Cardiac fibroblast (primary cell): ENCODE results near the gene NUDT14.

Experiments
- DNase-seq, 2 donors: peaks; one replicate each; pipeline versions ENCODE4 v3.0.0 to v3.0.0-alpha.2; 2010; ENCODE audit warnings: low read depth in 2 of 2
- H3K4me3 ChIP-seq, 2 donors: replicated peaks in 1 of 2; 1 replicate in 1 of 2; 2 replicates in 1 of 2; pipeline ENCODE4 v1.5.1; 2011; ENCODE audit warnings: low read depth in 2 of 2, low read length in 2 of 2, mild to moderate bottlenecking in 2 of 2, moderate library complexity in 1 of 2
- TF ChIP-seq, protein P1 (sequence below): IDR thresholded peaks from one replicate; pipeline ENCODE4 v1.5.1; 2011; ENCODE audit warnings: low read depth, mild to moderate bottlenecking, low read length, inconsistent platforms

The NUDT14 gene

DNA sequence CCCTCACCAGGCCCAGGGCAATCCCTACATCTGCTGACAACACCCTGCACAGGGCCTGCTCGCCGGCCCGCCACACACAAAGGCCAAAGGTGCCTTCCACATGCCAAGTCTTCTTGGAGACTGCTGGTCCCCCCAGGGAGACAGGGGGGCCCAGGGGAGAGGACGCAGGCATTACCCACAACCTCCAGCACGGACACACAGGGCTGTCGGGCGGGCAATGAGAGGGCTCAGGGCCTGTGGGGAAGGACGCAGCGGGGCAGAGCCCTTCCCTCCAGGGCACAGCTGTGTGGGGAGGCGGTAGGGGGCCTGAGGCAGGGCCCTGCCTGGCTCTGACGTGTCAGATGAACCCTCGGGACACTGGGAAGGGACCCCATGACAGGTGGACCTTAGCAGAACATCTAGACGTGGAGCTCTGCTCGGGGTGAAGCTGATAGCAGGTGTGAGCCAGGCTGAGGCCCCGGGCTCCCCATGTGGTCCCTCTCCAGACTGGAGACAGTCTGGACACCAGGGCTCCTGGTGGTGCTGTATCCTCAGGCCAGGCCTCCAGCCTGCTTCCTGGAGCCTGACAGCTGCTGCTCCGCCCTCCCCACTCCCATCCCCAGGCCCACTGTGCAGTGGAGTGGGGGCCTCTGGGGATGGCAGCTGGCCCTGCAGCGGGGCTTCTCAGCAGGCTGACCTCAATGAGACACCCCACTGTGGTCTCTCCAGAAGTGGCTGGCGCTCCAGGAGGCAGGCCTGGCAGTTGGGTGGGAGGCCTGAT, 31.6 kb upstream of the NUDT14 start:
- H3K4me3 ChIP-seq: no peak overlapping the region
- no peak for DNase-seq
- TF ChIP-seq, protein P1, sequence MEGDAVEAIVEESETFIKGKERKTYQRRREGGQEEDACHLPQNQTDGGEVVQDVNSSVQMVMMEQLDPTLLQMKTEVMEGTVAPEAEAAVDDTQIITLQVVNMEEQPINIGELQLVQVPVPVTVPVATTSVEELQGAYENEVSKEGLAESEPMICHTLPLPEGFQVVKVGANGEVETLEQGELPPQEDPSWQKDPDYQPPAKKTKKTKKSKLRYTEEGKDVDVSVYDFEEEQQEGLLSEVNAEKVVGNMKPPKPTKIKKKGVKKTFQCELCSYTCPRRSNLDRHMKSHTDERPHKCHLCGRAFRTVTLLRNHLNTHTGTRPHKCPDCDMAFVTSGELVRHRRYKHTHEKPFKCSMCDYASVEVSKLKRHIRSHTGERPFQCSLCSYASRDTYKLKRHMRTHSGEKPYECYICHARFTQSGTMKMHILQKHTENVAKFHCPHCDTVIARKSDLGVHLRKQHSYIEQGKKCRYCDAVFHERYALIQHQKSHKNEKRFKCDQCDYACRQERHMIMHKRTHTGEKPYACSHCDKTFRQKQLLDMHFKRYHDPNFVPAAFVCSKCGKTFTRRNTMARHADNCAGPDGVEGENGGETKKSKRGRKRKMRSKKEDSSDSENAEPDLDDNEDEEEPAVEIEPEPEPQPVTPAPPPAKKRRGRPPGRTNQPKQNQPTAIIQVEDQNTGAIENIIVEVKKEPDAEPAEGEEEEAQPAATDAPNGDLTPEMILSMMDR: no peak

DNA sequence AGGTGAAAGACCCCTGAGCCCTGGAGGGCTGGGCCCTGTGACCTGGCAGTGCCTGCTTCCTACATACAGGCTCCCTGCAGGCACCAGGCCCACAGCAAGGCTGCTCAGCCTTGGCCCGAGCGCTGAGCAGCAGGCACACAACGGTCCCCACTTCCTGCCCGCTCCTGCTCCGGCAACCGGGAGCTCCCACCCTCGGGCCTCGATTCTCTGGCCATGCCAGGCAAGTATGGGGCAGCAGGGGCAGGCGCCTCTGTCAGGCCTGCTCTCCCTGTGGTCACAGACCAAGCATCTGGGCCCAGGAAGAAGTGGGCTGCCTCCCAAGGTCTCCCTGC, 30.6 kb upstream of the NUDT14 start:
- TF ChIP-seq, protein P1: no peak
- no peak overlapping the region for H3K4me3 ChIP-seq
- no peak for DNase-seq

DNA sequence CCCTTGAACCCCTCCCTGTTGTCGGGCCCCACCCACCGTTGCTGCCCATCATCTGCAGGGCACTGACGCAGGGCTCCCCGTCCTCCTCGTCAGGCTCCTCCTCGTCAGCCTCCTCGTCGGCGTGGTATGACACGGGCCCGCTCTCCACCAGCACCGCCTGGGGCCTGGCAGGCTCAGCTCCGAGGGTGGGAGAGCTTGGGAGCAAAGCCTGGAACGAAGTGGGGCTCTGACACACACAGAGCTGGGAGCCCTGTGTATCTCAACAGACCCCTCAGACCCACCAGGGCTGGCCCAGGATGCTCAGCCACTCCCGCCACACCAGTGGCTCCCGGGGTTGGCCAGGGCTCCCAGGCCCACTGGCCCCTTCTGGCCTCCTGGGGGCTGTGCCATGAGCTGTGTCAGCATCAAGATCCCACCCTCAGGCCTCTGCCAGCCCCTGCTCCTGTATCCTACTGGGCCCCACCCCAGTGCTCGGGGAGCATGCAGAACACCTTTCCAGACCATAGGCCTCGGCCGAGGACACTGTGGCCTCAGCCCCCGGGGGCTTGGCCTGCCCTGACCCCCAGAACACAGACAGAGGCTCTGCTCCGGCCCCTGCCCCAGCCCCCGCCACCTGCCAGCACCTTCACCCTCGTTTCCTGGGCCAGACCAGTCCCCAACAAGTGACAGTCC, 30.1 kb upstream of the NUDT14 start:
- TF ChIP-seq, protein P1: no peak
- DNase-seq: no peak

DNA sequence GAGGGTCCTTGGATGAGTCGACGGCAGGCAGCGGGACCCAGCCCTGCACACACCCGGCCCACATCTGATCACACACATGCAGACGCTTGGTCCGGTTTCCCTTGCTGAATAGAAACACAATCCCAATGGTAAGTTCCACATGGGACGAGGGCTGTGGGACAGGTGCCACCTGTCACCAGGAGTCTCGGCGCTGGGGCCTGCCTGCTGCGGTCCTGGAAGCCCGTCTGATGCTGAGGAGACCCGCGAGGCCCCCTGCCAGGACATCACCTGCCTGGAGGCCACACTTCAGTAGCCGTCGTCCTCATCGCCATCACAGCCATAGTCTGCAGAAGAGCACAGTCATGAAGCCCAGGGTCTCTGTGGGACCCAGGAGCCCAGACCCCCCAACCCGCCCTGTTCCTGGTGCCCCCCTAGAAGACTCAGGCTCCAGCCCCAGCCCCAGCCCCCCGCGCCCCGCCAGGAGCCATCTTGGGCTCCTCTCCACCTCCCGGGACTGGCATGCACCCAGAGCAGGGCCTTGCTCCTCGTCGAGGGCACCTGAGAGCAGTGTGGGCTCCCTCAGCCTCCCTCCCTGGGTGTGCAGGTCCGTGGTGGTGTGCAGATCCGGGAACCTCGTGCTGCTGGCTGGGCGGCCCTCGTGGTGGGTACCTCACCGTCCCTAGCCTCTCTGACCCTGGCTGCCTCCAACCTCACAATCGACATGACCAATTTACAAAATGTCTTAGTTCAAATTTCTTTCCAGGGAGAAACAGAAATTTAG, 29.3 kb upstream of the NUDT14 start:
- H3K4me3 ChIP-seq: no peak overlapping the region
- TF ChIP-seq, protein P1: no peak

More for the DNA sequence above, 30.1 kb upstream of the NUDT14 start:
- no peak overlapping the region for H3K4me3 ChIP-seq

DNA sequence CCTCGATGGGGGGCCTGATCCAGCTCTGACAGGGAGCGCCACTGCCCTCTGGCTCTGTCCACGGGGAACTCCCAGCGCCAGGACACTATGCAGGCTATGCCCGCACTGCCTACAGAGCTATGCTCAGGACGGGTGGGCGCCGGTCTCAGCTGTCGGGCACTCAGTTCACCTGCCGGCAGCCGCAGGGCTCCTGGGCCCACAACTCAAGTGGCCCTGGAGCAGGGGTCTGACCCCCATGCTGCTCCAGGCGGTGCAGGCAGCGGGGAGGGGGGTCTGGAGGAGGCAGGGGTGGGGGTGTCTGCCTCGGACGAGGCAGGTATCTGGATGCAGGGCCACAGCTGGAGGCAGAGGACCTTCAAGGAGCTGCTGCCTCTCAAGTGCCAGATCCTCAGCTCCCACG, 28.5 kb upstream of the NUDT14 start:
- DNase-seq: no peak
- no peak overlapping the region for H3K4me3 ChIP-seq
- TF ChIP-seq, protein P1: no peak

More for the DNA sequence above, 29.3 kb upstream of the NUDT14 start:
- DNase-seq: no peak

DNA sequence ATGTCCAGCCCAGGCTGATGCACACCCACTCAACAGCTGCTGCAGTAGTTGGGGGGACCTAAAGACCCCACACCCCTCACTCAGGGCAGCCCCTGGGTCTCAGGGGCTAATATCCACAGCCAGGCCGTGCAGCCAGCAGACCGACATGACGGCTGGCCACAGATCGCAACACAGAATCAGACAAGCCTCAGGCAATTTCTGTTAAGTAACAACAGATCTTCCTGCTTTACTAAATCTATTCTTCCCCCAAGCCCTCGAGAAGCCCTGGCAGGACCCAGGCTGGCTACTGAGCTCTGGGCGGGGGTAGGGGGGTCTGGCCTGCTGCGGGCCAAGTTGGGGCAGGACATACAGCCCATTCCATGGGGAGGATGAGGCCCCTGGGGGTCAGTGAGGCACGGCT, 28.0 kb upstream of the NUDT14 start:
- DNase-seq: no peak
- TF ChIP-seq, protein P1: no peak
- H3K4me3 ChIP-seq: no peak overlapping the region
